IMR-90 (cell line): ENCODE measurements around the gene OSBPL9. TPM values are rescaled to one million over a fixed set of nuclear protein-coding genes. Genes with fewer than 3 reads are reported as not detected.

Source experiments
- ATAC-seq: fragments of 200-7000 bp; cut with Tn5 transposase; 2 replicates; pipeline ENCODE4 v1.9.1; 2020; ENCODE audit warnings: low read depth, mild to moderate bottlenecking, moderate library complexity
- BruUV-seq: library from RNA; stranded (reverse); fragments of 400-500 nt; replicated peaks from 2 replicates; lab custom pipeline; 2021; lab: Mats Ljungman, UMichigan
- CTCF ChIA-PET: fragments of 300-600 bp; formaldehyde crosslinking; extraction: SDS; loops from one replicate; lab custom pipeline; 2021; ENCODE audit warnings: antibody characterized with exemption; lab: Yijun Ruan, JAX
- POLR2A ChIA-PET: fragments of 300-600 bp; sonication (Branson Sonifier 250); formaldehyde crosslinking; loops from one replicate; lab custom pipeline; 2022; ENCODE audit warnings: antibody characterized with exemption; ENCODE audit not compliant: unreplicated experiment; lab: Charles Lee
- DNase-seq: peaks from one replicate; pipeline ENCODE4 v3.0.0; 2013
- H2AFZ ChIP-seq: replicated peaks from 2 replicates; pipeline ENCODE3; 2013; ENCODE audit warnings: low read length, mild to moderate bottlenecking; ENCODE audit not compliant: poor library complexity
- H2AK5ac ChIP-seq: 2 replicates; pipeline ENCODE4 v1.6.1; 2013; ENCODE audit warnings: low read depth, low read length, inconsistent platforms
- H2AK9ac ChIP-seq: replicated peaks from 2 replicates; pipeline ENCODE3; 2013; ENCODE audit warnings: mild to moderate bottlenecking, low read depth, low read length, moderate library complexity; ENCODE audit not compliant: poor library complexity
- H2BK120ac ChIP-seq: 2 replicates; pipeline ENCODE4 v1.6.1; 2013; ENCODE audit warnings: low read depth, low read length, inconsistent platforms
- H2BK15ac ChIP-seq: 3 replicates; pipeline ENCODE4 v1.6.1; 2013; ENCODE audit warnings: low read depth, low read length, inconsistent platforms
- H2BK20ac ChIP-seq: 2 replicates; pipeline ENCODE4 v1.6.1; 2013; ENCODE audit warnings: low read depth, mild to moderate bottlenecking, inconsistent platforms, low read length, moderate library complexity
- H2BK5ac ChIP-seq: 2 replicates; pipeline ENCODE4 v1.6.1; 2013; ENCODE audit warnings: mild to moderate bottlenecking, low read depth, low read length, inconsistent platforms; ENCODE audit not compliant: poor library complexity, severe bottlenecking
- H3K14ac ChIP-seq: replicated peaks from 2 replicates; pipeline ENCODE4 v1.6.1; 2013; ENCODE audit warnings: low read depth, low read length, inconsistent platforms
- H3K18ac ChIP-seq: 2 replicates; pipeline ENCODE4 v1.6.1; 2013; ENCODE audit warnings: low read depth, low read length, control low read depth
- H3K23ac ChIP-seq: 2 replicates; pipeline ENCODE4 v1.6.1; 2013; ENCODE audit warnings: low read depth, low read length, inconsistent platforms
- H3K27ac ChIP-seq: 2 replicates; pipeline ENCODE4 v1.5.1; 2013; ENCODE audit warnings: mild to moderate bottlenecking, control low read depth, low read length; ENCODE audit not compliant: insufficient read depth
- H3K27me3 ChIP-seq: 2 replicates; pipeline ENCODE4 v1.6.1; 2013; ENCODE audit warnings: low read length; ENCODE audit not compliant: control insufficient read depth, insufficient read depth
- H3K36me3 ChIP-seq: 2 replicates; pipeline ENCODE4 v1.6.1; 2013; ENCODE audit warnings: low read length, mixed read lengths; ENCODE audit not compliant: control insufficient read depth, insufficient read depth
- H3K4ac ChIP-seq: 2 replicates; pipeline ENCODE4 v1.6.1; 2013; ENCODE audit warnings: low read depth, low read length, inconsistent platforms
- H3K4me1 ChIP-seq: 2 replicates; pipeline ENCODE4 v1.6.1; 2013; ENCODE audit warnings: low read length, mixed read lengths; ENCODE audit not compliant: control insufficient read depth, insufficient read depth
- H3K4me2 ChIP-seq: 2 replicates; pipeline ENCODE4 v1.6.1; 2013; ENCODE audit warnings: low read depth, mild to moderate bottlenecking, control low read depth, low read length, moderate library complexity
- H3K4me3 ChIP-seq: 2 replicates; pipeline ENCODE4 v1.5.1; 2013; ENCODE audit warnings: low read depth, mild to moderate bottlenecking, control low read depth, low read length, moderate library complexity; ENCODE audit not compliant: insufficient read depth
- H3K56ac ChIP-seq: 2 replicates; pipeline ENCODE4 v1.6.1; 2013; ENCODE audit warnings: low read length, inconsistent platforms; ENCODE audit not compliant: insufficient read depth; ENCODE audit errors: extremely low read depth
- H3K79me1 ChIP-seq, 2 experiments: 2 replicates each; pipeline ENCODE4 v1.6.1; 2013; ENCODE audit warnings: low read length in 2 of 2, inconsistent platforms in 1 of 2, low read depth in 1 of 2
- H3K9ac ChIP-seq: 2 replicates; pipeline ENCODE4 v1.6.1; 2013; ENCODE audit warnings: low read depth, low read length, control low read depth
- H3K9me1 ChIP-seq: 2 replicates; pipeline ENCODE4 v1.6.1; 2013; ENCODE audit warnings: low read length, inconsistent platforms; ENCODE audit not compliant: insufficient read depth
- H3K9me3 ChIP-seq: 2 replicates; pipeline ENCODE4 v1.6.1; 2013; ENCODE audit warnings: low read length; ENCODE audit not compliant: control insufficient read depth, insufficient read depth
- H4K20me1 ChIP-seq: 2 replicates; pipeline ENCODE4 v1.6.1; 2013; ENCODE audit warnings: low read length, inconsistent platforms; ENCODE audit not compliant: insufficient read depth
- H4K5ac ChIP-seq: 2 replicates; pipeline ENCODE4 v1.6.1; 2013; ENCODE audit warnings: mild to moderate bottlenecking, low read depth, low read length, control low read depth
- H4K8ac ChIP-seq, 2 experiments: 2 replicates each; pipeline ENCODE4 v1.6.1; 2013; ENCODE audit warnings: low read depth in 2 of 2, low read length in 2 of 2, control low read depth in 1 of 2, inconsistent platforms in 1 of 2
- H4K91ac ChIP-seq: 2 replicates; pipeline ENCODE4 v1.6.1; 2013; ENCODE audit warnings: low read depth, low read length, inconsistent platforms; ENCODE audit not compliant: insufficient read depth
- BHLHE40 ChIP-seq: fragments of 150-350 bp; IDR thresholded peaks from 2 replicates; pipeline ENCODE4 v1.6.1; 2016; ENCODE audit warnings: mild to moderate bottlenecking, low read depth, low read length
- CEBPB ChIP-seq: IDR thresholded peaks from 2 replicates; pipeline ENCODE4 v1.6.1; 2012; ENCODE audit warnings: low read depth, low read length, improper control_type of control experiment
- CHD1 ChIP-seq: IDR thresholded peaks from 2 replicates; pipeline ENCODE4 v1.6.1; 2012; ENCODE audit warnings: low read depth, low read length, improper control_type of control experiment
- CTCF ChIP-seq: conservative IDR thresholded peaks from 2 replicates; pipeline ENCODE4 v1.5.1; 2012; ENCODE audit warnings: mild to moderate bottlenecking, low read depth, low read length, improper control_type of control experiment
- ELK1 ChIP-seq: fragments of 150-350 bp; IDR thresholded peaks from 2 replicates; pipeline ENCODE4 v1.6.1; 2016; ENCODE audit warnings: low read depth, mild to moderate bottlenecking, low read length, moderate library complexity, borderline replicate concordance
- FOS ChIP-seq: fragments of 150-350 bp; IDR thresholded peaks from 2 replicates; pipeline ENCODE4 v1.6.1; 2016; ENCODE audit warnings: low read depth, low read length
- MAFK ChIP-seq: IDR thresholded peaks from 2 replicates; pipeline ENCODE4 v1.6.1; 2012; ENCODE audit warnings: low read depth, low read length, improper control_type of control experiment
- MAZ ChIP-seq: IDR thresholded peaks from 2 replicates; pipeline ENCODE4 v1.6.1; 2012; ENCODE audit warnings: low read depth, mild to moderate bottlenecking, low read length, improper control_type of control experiment, moderate library complexity, borderline replicate concordance
- MXI1 ChIP-seq: IDR thresholded peaks from 2 replicates; pipeline ENCODE4 v1.6.1; 2012; ENCODE audit warnings: low read depth, mild to moderate bottlenecking, low read length, moderate library complexity, borderline replicate concordance
- NFE2L2 ChIP-seq: fragments of 150-350 bp; IDR thresholded peaks from 2 replicates; pipeline ENCODE4 v1.6.1; 2016; ENCODE audit warnings: low read depth, mild to moderate bottlenecking, low read length
- POLR2A ChIP-seq: IDR thresholded peaks from 2 replicates; pipeline ENCODE4 v1.6.1; 2012; ENCODE audit warnings: mild to moderate bottlenecking, low read depth, low read length
- RAD21 ChIP-seq: IDR thresholded peaks from 2 replicates; pipeline ENCODE4 v1.6.1; 2012; ENCODE audit warnings: low read length, improper control_type of control experiment
- RCOR1 ChIP-seq: IDR thresholded peaks from 2 replicates; pipeline ENCODE4 v1.6.1; 2012; ENCODE audit warnings: mild to moderate bottlenecking, low read length, improper control_type of control experiment; ENCODE audit not compliant: insufficient replicate concordance
- RFX5 ChIP-seq: IDR thresholded peaks from 2 replicates; pipeline ENCODE4 v1.8.0; 2012; ENCODE audit warnings: low read depth, mild to moderate bottlenecking, low read length, moderate library complexity
- SMC3 ChIP-seq: fragments of 150-350 bp; IDR thresholded peaks from 2 replicates; pipeline ENCODE4 v1.6.1; 2016; ENCODE audit warnings: low read depth, mild to moderate bottlenecking, antibody characterized with exemption, low read length, moderate library complexity
- USF2 ChIP-seq: fragments of 150-350 bp; IDR thresholded peaks from 2 replicates; pipeline ENCODE4 v1.6.1; 2017; ENCODE audit warnings: mild to moderate bottlenecking, antibody characterized with exemption, low read length, low read depth
- dilution Hi-C: fragments of 300-500 bp; cut with HindIII; formaldehyde crosslinking; loops from one replicate; pipeline ENCODE4 v1.14.3; 2018; ENCODE audit warnings: low sequenced_read_pairs; ENCODE audit not compliant: unreplicated experiment
- in situ Hi-C: fragments of 300-500 bp; cut with MboI; formaldehyde crosslinking; loops from 3 replicates; pipeline ENCODE4 v1.14.3; 2019; ENCODE audit warnings: low sequenced_read_pairs, inconsistent platforms, mixed read lengths
- intact Hi-C: fragments of 100-400 bp; cut with micrococcal nuclease; formaldehyde crosslinking; loops from 2 replicates; pipeline ENCODE4 v1.10.0; 2022
- polyA plus RNA-seq, 3 experiments: library from polyadenylated mRNA; depleted of rRNA; stranded (reverse); fragments of >200 nt; gene quantifications; 2 replicates each; pipeline ENCODE4 v1.2.3, GENCODE V29; 2012; ENCODE audit warnings: low replicate concordance in 1 of 3
- total RNA-seq: library from RNA; depleted of rRNA; stranded (reverse); fragments of >200 nt; gene quantifications from 2 replicates; pipeline ENCODE4 v1.2.3, GENCODE V29; 2012

Gene OSBPL9
- total and polyA plus RNA-seq, 2 of the 4 experiments (the other 2 are of a cell fraction), result 51.4 to 127 TPM

- Histone ChIP-seq H4K8ac (no peak overlapping the region), H3K27me3 (no peaks in the 10 kb centered on the region), H3K18ac (no peak overlapping the region), H2AK9ac (no peak overlapping the region), H3K9me3 (no peaks in the 10 kb centered on the region), H3K36me3 (peaks cover 12% of the 10 kb centered on the region), H3K4me3 (no peak overlapping the region), H2BK20ac (no peak overlapping the region), H3K14ac (no peak overlapping the region), H3K56ac (no peak overlapping the region), H3K4me1 (no peaks in the 10 kb centered on the region), H3K79me1 (peaks cover 6 to 17% of the 10 kb centered on the region in 2 experiments; a peak in 3 of 4 replicates), H3K23ac (no peak overlapping the region), H2BK5ac (no peak overlapping the region), H2AK5ac (no peak overlapping the region), H2BK120ac (no peak overlapping the region), H2AFZ (no peak overlapping the region), H4K20me1 (no peaks in the 10 kb centered on the region), H4K5ac (no peak overlapping the region), H3K9ac (no peak overlapping the region), H4K91ac (no peak overlapping the region), H3K4me2 (no peak overlapping the region), H3K27ac (no peak overlapping the region), H3K4ac (no peak overlapping the region), H2BK15ac (no peak overlapping the region), H3K9me1 (peaks cover 7% of the 10 kb centered on the region)
- DNase-seq (no peak), ATAC-seq (no peak)
- dilution Hi-C loops, result no loop called here
- no TSS peak for BruUV-seq
- in situ Hi-C loops, result no loop called here
- POLR2A ChIA-PET, result no interaction called here
- intact Hi-C loops, result no loop called here
- TF ChIP-seq FOS, result no peak
- no peak for TF ChIP-seq NFE2L2
- TF ChIP-seq RFX5, result no peak
- no peak for TF ChIP-seq CEBPB
- TF ChIP-seq CTCF, result no peak
- TF ChIP-seq USF2, result no peak
- no peak for TF ChIP-seq ELK1
- TF ChIP-seq RCOR1, result no peak
- TF ChIP-seq MAZ, result no peak
- TF ChIP-seq CHD1, result no peak
- no peak for TF ChIP-seq POLR2A
- no peak for TF ChIP-seq RAD21
- TF ChIP-seq SMC3, result no peak
- TF ChIP-seq MXI1, result no peak
- no peak for TF ChIP-seq BHLHE40
- TF ChIP-seq MAFK, result no peak
- CTCF ChIA-PET, result interaction anchor here (2.4 kb wide), 1 partner anchor 7 kb away, joined by 9 read pairs; no protein-coding TSS in a partner anchor
Observed at GRCh38 chr1:51776408-51776807, 159.5 kb downstream of the OSBPL9 start.
